Smooth muscle cell (in vitro differentiated cells): ENCODE results near the gene TUBB4B. TPM values are rescaled to one million over a fixed set of nuclear protein-coding genes. Genes with fewer than 3 reads are reported as not detected.

Source experiments
- DNase-seq: peaks from one replicate; lab custom pipeline; 2025; ENCODE audit not compliant: unreplicated experiment; lab: John Stamatoyannopoulos, UW
- H2AFZ ChIP-seq: fragments of 200-600 bp; sonication (generic); 2 replicates; pipeline ENCODE4 v1.6.0; 2016; ENCODE audit warnings: antibody characterized with exemption, low read depth, mild to moderate bottlenecking
- H3F3A ChIP-seq: fragments of 200-600 bp; sonication (generic); 2 replicates; pipeline ENCODE4 v1.6.0; 2017; ENCODE audit warnings: antibody characterized with exemption, low read depth
- H3K27ac ChIP-seq: fragments of 200-600 bp; sonication (generic); 2 replicates; pipeline ENCODE4 v1.5.1; 2016; ENCODE audit warnings: low read depth, mild to moderate bottlenecking
- H3K27me3 ChIP-seq: fragments of 200-600 bp; sonication (generic); 2 replicates; pipeline ENCODE4 v1.6.1; 2016; ENCODE audit warnings: low read depth, mild to moderate bottlenecking
- H3K36me3 ChIP-seq: fragments of 200-600 bp; sonication (generic); 2 replicates; pipeline ENCODE4 v1.5.1; 2016; ENCODE audit warnings: low read depth
- H3K4me1 ChIP-seq: fragments of 200-600 bp; sonication (generic); 2 replicates; pipeline ENCODE4 v1.5.1; 2016; ENCODE audit warnings: low read depth
- H3K4me2 ChIP-seq: fragments of 200-600 bp; sonication (generic); 2 replicates; pipeline ENCODE4 v1.6.0; 2016; ENCODE audit warnings: mild to moderate bottlenecking
- H3K4me3 ChIP-seq: fragments of 200-600 bp; sonication (generic); 2 replicates; pipeline ENCODE4 v1.5.1; 2016; ENCODE audit warnings: mild to moderate bottlenecking
- H3K79me2 ChIP-seq: fragments of 200-600 bp; sonication (generic); 2 replicates; pipeline ENCODE4 v1.6.0; 2016; ENCODE audit warnings: low read depth, mild to moderate bottlenecking
- H3K9ac ChIP-seq: fragments of 200-600 bp; sonication (generic); 2 replicates; pipeline ENCODE4 v1.6.0; 2016; ENCODE audit warnings: low read depth
- H3K9me3 ChIP-seq: fragments of 200-600 bp; sonication (generic); replicated peaks from 2 replicates; pipeline ENCODE4 v1.5.1; 2016; ENCODE audit warnings: low read depth
- H4K20me1 ChIP-seq: fragments of 200-600 bp; sonication (generic); 2 replicates; pipeline ENCODE4 v1.6.0; 2016; ENCODE audit warnings: low read depth
- CTCF ChIP-seq: fragments of 200-600 bp; sonication (generic); IDR thresholded peaks from 2 replicates; pipeline ENCODE4 v1.5.1; 2017; ENCODE audit warnings: borderline replicate concordance, mild to moderate bottlenecking, antibody characterized with exemption; ENCODE audit not compliant: insufficient read depth, poor library complexity, severe bottlenecking
- WGBS: methylation state at CpG from one replicate; pipeline ENCODE4 v1.1.7; 2016; ENCODE audit warnings: low lambda C conversion rate; 5-methylcytosine and 5-hydroxymethylcytosine counted together
- polyA plus RNA-seq: library from polyadenylated mRNA; unstranded; fragments of >200 nt; fragmentation: Nextera tagmentation; extraction: Ambion mirVana; gene quantifications from 2 replicates; pipeline ENCODE4 v1.2.1, GENCODE V29; 2016
- total RNA-seq: library from RNA; depleted of rRNA; stranded (reverse); fragments of >200 nt; gene quantifications from 2 replicates; pipeline ENCODE4 v1.2.3, GENCODE V29; 2014

TUBB4B gene
- total and polyA plus RNA-seq, 2 experiments from 2014 or later: 164 to 317 TPM

DNA sequence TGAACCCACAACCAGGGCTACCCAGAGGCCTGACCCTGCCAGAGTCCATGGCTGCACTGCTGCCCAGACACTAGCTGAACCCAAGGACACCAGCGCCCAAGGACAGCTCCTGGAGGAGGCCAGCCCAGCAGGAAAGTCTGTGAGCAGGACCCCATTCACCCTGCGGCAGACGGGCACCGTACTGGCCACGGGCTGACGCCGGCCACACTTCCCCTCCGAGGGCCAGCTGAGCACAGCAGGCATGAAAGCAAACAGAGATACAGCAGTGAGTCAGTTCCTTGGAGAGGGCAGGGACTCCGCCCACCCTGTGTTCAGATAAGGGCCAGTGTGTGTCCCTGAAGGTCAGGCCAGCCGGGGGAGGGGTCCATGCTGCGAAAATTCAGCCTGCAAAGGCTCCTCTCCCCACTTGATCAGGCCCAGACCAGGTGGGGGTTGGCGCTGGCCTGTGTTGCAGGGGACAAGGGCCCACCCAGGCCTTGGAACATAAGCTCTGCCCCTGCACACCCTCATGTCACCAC lies 22.3 kb upstream of the TUBB4B start:
- 28% methylated on average over 12 of the region's 12 CpGs for WGBS
- Histone ChIP-seq H3K4me3 (no peak overlapping the region), H3K36me3 (no peaks in the 10 kb centered on the region), H3K9me3 (no peaks in the 10 kb centered on the region), H3K4me2 (peak overlapping the region; percentile 33), H3K79me2 (no peaks in the 10 kb centered on the region), H2AFZ (no peak overlapping the region), H3F3A (no peaks in the 10 kb centered on the region), H4K20me1 (no peaks in the 10 kb centered on the region), H3K27ac (peak overlapping the region; percentile 2), H3K27me3 (no peaks in the 10 kb centered on the region), H3K9ac (no peak overlapping the region), H3K4me1 (peaks cover 8% of the 10 kb centered on the region)
- no peak for TF ChIP-seq CTCF
- DNase-seq: no peak

- no peak for DNase-seq
- H4K20me1 ChIP-seq: no peaks in the 10 kb centered on the region
- no peaks in the 10 kb centered on the region for H3K9me3 ChIP-seq
- peaks cover 8% of the 10 kb centered on the region for H3K4me1 ChIP-seq
- H3K79me2 ChIP-seq: no peaks in the 10 kb centered on the region
- no peak for TF ChIP-seq CTCF
- H3K27ac ChIP-seq: no peak overlapping the region
- no peaks in the 10 kb centered on the region for H3K27me3 ChIP-seq
- H3K4me2 ChIP-seq: no peak overlapping the region
- no peak overlapping the region for H3K9ac ChIP-seq
- WGBS: 94% methylated on average over 10 of the region's 10 CpGs
- no peaks in the 10 kb centered on the region for H3F3A ChIP-seq
- H3K4me3 ChIP-seq: no peak overlapping the region
- no peaks in the 10 kb centered on the region for H3K36me3 ChIP-seq
- no peak overlapping the region for H2AFZ ChIP-seq
Measured at GRCh38 chr9:137219757-137220316, 21.2 kb upstream of the TUBB4B start.

DNA sequence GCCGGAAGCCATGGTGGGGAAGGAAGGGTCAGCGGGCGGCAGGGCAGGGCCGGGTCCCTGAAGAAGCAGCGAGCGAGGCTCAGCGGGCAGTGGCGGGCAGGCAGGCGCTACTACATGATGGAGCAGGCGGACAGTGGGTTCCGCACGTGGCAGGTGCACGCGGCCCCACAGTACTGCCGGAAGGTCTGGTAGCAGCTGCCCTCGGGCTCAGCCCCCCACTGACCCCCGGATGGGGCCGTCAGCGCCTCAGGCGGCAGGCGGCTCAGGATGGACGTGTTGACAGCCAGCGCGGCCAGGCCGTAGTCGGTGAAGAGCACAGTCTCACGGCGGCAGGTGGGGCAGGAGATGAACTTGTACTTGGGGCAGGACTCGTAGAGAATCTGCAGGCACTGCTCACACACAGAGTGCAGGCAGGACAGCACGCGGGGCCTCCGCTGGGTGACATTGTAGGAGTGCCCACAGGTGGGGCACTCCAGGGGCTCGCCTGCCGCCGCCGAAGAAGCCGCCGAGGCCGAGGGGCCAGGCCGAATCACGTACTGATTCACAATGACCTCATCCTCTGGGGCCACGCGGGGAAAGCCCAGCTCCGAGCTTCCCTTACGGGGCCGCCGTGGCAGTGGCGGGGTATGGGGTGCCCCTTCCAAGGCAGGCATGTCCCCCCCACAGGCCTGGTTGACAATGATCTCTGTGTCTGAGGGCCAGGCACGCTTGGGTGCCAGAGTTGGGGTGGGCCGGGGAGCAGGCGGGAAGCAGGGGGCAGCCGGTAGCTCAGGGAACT lies 20.6 kb upstream of the TUBB4B start:
- Histone ChIP-seq H3K4me3 (no peak overlapping the region), H3K9ac (no peak overlapping the region), H3K27me3 (no peaks in the 10 kb centered on the region), H3K4me2 (no peak overlapping the region), H3K79me2 (no peaks in the 10 kb centered on the region), H3F3A (no peaks in the 10 kb centered on the region), H3K4me1 (peaks cover 8% of the 10 kb centered on the region), H4K20me1 (no peaks in the 10 kb centered on the region), H3K27ac (no peak overlapping the region), H3K36me3 (no peaks in the 10 kb centered on the region), H3K9me3 (no peaks in the 10 kb centered on the region), H2AFZ (no peak overlapping the region)
- no peak for DNase-seq
- no peak for TF ChIP-seq CTCF
- WGBS: 93% methylated on average over 47 of the region's 52 CpGs
